Activated CD4-positive, alpha-beta T cell treated with anti-CD3 and anti-CD28 coated beads for 24 hours (primary cell): ENCODE results near the gene OOSP2.

Source experiments
- DNase-seq, 2 donors: peaks; one replicate each; pipeline ENCODE4 v3.0.0-alpha.2; 2020; ENCODE audit warnings: low read depth in 2 of 2

OOSP2 gene

DNA sequence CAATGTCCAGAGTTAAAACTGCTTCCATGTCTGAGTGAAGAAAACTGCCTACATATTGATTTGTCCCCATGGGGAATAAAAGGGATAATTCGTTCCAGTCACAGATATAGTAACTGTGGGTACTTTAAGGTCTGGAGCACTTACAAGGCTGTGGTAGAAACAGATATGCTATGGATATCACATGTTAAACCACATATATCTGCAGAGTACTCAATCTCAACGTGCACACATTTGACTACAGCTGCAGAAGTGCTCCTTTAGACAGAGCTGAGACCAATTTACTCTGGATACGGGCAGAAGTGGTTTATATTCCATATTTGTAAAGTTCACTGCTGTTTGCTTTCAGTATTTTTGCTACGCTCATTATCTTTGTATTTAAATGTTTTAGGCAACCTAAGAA, 38.5 kb downstream of the OOSP2 start:
- DNase-seq = no peak

DNA sequence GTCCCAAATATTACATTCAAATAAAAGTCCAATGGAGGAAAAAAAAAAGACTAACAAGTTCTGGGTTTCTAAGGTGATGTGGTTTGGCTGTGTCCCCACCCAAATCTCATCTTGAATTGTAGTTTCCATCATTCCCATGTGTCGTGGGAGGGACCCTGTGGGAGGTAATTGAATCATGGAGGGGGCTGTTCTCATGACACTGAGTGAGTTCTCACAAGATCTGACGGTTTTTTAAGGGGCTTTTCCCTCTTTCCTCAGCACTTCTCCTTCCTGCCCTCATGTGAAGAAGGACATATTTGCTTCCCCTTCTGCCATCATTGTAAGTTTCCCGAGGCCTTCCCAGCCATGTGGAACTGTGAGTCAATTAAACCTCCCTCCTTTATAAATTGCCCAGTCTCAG, 40.3 kb downstream of the OOSP2 start:
- no peak for DNase-seq

DNA sequence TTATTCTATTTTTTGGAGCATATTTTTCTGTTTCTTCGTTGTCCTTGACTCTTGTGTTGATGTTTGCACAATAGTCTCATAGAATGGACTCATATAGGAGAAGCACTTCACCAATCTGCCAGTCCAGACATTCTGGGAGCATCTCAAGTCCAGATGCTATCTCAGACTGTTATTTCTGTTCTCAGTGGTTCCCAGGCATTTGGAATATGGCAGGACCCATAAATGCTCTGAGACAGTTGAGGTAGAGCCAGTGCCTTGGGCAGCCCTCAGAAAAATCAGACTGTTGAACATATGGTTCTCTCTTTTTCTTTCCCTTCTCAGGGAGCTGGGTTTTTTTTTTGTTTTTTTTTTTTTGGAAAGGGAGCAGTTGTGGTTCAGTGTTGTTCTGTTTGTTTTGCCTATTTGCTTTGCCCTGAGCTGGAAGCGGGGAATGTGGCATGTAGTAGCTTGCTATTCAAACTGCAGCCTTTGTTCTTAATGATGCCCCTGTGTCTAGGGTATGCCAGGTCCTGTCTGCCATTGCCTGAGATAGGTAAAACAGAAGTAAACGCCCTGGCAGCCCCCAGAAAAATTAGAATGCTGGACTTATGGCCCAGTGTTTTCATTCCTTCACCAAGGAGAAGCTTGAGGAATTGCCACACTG, 44.5 kb downstream of the OOSP2 start:
- DNase-seq = no peak

DNA sequence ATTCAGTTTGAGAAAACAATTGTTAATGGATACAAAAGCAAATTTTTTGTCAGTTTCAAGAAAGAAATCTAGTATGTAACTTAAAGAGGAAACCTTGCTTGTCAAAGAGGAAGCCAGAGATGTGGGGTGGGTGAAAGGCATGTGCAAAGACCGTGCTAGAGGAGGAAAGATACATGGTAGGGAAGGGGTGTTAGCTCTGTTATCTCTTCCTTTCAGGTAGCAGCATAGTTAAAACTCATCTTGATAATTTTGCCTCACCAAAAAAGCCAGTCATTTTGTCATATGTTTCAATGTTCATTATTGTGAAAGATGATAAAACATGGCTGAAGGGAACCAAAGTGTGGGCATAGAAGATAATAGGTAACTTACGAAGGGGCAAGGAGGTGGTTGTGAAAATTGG, 45.7 kb downstream of the OOSP2 start:
- no peak for DNase-seq

DNA sequence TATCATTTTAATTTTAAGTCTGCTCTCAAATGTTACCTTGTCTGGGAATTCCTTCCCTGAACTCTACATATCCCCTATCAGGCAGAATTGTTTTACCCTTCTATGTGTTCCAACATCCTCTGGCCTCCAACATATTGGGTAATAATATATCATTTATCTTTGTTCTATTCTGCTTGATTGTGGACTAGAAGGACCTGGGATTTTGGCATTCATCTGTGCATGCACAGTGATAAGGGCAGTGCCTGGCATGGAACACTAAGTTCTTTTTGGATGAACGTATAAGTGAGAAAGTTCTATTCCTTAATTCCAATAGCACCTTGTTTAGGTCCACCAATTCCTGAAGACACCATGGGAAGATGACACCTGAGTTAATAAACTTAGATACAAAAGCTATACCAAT, 47.0 kb downstream of the OOSP2 start:
- DNase-seq = no peak

DNA sequence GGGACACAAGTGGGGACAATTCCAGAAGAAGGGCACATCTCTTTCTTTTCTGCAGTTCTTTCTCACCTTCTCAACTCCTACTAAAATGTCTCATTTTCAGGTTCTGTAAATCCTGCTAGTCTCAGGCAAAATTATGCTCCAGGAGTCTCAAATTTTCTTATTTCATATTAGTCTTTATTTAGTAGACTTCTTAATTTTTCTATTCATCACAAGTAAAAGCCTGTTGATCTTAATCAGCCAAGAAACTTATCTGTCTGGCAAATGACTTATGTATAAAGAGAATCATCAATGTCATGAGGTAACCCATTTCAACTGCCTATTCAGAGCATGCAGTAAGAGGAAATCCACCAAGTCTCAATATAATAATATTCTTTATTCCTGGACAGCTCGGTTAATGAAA, 48.2 kb downstream of the OOSP2 start, which contains the start of gene MS4A2:
Gene MS4A2 (plus strand): TSS at position 301 of the 400 bp plus-strand sequence. CDS start 102 bp downstream, outside the sequence.
- DNase-seq = no peak

DNA sequence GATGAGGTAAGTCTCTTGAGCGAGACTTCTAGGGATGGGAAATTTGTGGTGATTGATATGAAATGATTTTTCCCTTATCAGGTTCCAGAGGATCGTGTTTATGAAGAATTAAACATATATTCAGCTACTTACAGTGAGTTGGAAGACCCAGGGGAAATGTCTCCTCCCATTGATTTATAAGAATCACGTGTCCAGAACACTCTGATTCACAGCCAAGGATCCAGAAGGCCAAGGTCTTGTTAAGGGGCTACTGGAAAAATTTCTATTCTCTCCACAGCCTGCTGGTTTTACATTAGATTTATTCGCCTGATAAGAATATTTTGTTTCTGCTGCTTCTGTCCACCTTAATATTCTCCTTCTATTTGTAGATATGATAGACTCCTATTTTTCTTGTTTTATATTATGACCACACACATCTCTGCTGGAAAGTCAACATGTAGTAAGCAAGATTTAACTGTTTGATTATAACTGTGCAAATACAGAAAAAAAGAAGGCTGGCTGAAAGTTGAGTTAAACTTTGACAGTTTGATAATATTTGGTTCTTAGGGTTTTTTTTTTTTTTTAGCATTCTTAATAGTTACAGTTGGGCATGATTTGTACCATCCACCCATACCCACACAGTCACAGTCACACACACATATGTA, 55.4 kb downstream of the OOSP2 start:
- no peak for DNase-seq

DNA sequence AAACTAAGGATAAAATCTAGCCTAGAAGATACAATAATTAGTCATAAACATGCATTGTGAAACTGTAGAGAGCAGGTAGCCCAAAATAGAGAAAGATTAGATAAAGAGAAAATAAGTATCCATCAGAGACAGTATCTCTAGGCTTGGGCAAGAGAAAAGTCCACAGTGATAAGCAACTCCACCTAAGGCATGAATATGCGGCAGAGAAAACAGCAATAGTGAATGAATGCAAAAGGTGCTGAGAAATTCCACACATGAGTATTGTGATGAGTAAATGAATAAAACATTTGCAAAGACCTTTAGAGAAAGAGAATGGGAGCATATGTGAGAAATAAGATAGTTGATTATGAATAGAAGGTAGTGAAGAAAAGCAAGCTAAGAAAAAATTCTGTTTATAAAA, 57.0 kb downstream of the OOSP2 start:
- no peak for DNase-seq
